Activated CD4-positive, alpha-beta memory T cell treated with anti-CD3 and anti-CD28 coated beads for 36 hours (primary cell): ENCODE data around the gene SPEM2. TPM values are rescaled to one million over a fixed set of nuclear protein-coding genes. Genes with fewer than 3 reads are reported as not detected.

ENCODE experiments used
- CTCF ChIA-PET: fragments of 350-600 bp; sonication (Branson Sonifier 250); formaldehyde crosslinking; loops from one replicate; lab custom pipeline; 2021; ENCODE audit warnings: antibody characterized with exemption, inconsistent platforms; lab: Charles Lee
- POLR2A ChIA-PET: fragments of 350-600 bp; sonication (Branson Sonifier 250); formaldehyde crosslinking; loops from one replicate; lab custom pipeline; 2021; ENCODE audit warnings: antibody characterized with exemption; lab: Charles Lee
- DNase-seq: peaks from one replicate; pipeline ENCODE4 v3.0.0-alpha.2; 2020
- H3K27ac Mint-ChIP-seq: one replicate; pipeline ENCODE4 v1.8.0; 2021; ENCODE audit warnings: mixed read lengths
- H3K27me3 Mint-ChIP-seq: one replicate; pipeline ENCODE4 v1.8.0; 2021; ENCODE audit warnings: mixed read lengths
- H3K36me3 Mint-ChIP-seq: one replicate; pipeline ENCODE4 v1.8.0; 2021; ENCODE audit warnings: mixed read lengths
- H3K4me1 Mint-ChIP-seq: one replicate; pipeline ENCODE4 v1.8.0; 2021; ENCODE audit warnings: low read depth, mixed read lengths
- H3K4me3 Mint-ChIP-seq: one replicate; pipeline ENCODE4 v1.8.0; 2021; ENCODE audit warnings: mild to moderate bottlenecking, mixed read lengths
- H3K9me3 Mint-ChIP-seq: one replicate; pipeline ENCODE4 v1.8.0; 2021; ENCODE audit warnings: mixed read lengths
- intact Hi-C: fragments of 100-400 bp; cut with micrococcal nuclease; formaldehyde crosslinking; loops from one replicate; pipeline ENCODE4 v1.15.1; 2023
- total RNA-seq, 2 experiments: library from RNA; stranded (reverse); gene quantifications; one replicate each; pipeline ENCODE4 v1.2.3, GENCODE V29; 2021

The SPEM2 gene
- total RNA-seq, 2 experiments from 2014 or later: not detected

DNA sequence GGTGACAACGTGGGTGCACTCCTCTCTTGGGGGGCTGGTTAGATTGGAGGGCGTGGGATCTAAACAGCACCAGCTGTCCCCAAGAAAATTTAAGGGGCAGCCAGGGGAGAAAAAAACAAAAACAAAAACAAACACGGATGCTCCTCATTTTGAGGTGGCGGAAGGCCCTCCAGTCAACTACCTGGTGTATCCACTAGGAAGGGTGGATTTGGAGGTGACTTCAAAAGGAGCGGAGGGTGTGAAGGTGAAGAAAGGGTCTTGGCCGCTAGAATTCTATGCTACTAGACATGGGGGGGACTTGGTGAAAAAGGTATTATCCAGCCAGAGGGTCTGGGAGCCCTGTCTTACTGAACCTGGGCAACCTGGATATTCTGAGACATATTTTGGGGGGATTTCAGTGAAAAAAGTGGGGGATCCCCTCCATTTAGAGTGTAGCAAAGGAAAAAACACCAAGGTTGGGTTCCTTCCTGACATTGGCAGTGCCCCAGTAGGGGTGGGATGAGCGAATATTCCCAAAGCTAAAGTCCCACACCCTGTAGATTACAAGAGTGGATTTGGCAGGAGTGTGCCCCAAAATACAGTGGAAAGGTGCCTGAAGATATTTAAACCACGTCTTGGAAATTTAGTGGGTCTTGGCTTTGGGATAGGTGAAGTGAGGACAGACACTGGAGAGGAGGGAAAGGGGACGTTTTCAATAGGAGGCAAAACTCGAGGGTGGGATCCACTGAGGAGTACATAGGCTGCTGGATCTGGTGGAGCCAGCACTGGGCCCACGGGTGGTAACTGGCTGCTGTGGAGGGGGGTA lies 13.4 kb downstream of the SPEM2 start:
- H3K4me1 Mint-ChIP-seq: peaks cover 43% of the 10 kb centered on the region
- H3K4me3 Mint-ChIP-seq: peak overlapping the region; percentile 66
- peaks cover 6% of the 10 kb centered on the region for H3K36me3 Mint-ChIP-seq
- CTCF ChIA-PET: interaction anchor here (1.7 to 5.0 kb wide), 5 partner anchors 16 to 123 kb away, joined by 7 to 71 read pairs (median 54); partner anchors contain the start of genes SENP3, TMEM95 and ZBTB4
- no peaks in the 10 kb centered on the region for H3K9me3 Mint-ChIP-seq
- H3K27ac Mint-ChIP-seq: no peak overlapping the region
- H3K27me3 Mint-ChIP-seq: peaks cover 38% of the 10 kb centered on the region
- POLR2A ChIA-PET: interaction anchor here (0.9 kb wide), 1 partner anchor 83 kb away, joined by 4 read pairs; no protein-coding TSS in a partner anchor
- intact Hi-C loops: loop anchor here (5.0 to 10.0 kb wide), 3 partner anchors 107 to 686 kb away; partner anchors contain the start of genes CTDNEP1, ELP5 and HES7
- DNase-seq: no peak

DNA sequence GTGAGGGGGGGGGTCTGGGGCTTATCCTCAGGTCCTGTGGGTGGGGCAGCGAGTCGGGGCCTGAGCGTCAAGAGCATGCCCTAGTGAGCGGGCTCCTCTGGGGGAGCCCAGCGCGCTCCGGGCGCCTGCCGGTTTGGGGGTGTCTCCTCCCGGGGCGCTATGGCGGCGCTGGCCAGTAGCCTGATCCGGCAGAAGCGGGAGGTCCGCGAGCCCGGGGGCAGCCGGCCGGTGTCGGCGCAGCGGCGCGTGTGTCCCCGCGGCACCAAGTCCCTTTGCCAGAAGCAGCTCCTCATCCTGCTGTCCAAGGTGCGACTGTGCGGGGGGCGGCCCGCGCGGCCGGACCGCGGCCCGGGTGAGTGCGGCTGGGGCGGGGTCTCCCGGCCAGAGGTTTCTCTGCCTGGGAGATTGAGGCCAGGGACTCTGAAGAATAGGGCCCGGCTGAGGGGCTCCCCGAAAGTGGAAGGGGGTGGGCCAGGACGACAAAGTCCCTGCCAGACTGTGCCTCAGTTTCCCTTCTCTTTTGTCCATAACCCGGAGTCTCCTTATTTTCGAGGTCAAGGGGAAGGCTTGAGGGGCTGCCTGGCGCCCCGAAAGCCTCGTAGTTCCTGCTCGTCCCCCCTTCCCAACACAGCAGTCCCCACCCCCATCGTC lies 14.2 kb downstream of the SPEM2 start, which contains the start of gene FGF11:
FGF11 (plus strand) TSS at position 51 of the 651 bp plus-strand sequence; CDS start at position 160, 109 bp downstream.
- Mint-ChIP-seq H3K27ac (no peak within 1 kb of the TSS), H3K27me3 (peaks cover 42% of the 10 kb centered on the region)
- DNase-seq: no peak

GRCh38 chr17:7440113-7440833 lies 14.9 kb downstream of the SPEM2 start:
- ChIA-PET POLR2A (interaction anchor here (0.6 to 0.9 kb wide), 3 partner anchors 175 to 248 kb away, joined by 3 to 4 read pairs (median 3); partner anchors contain the start of genes TP53 and WRAP53), CTCF (interaction anchor here (0.9 to 1.7 kb wide), 3 partner anchors 84 to 121 kb away, joined by 3 to 8 read pairs (median 7); partner anchors contain the start of gene SENP3)
- DNase-seq: peak; percentile 59
- peaks cover 46% of the 10 kb centered on the region for H3K27me3 Mint-ChIP-seq
- H3K4me3 Mint-ChIP-seq: peak overlapping the region; percentile 66
- peaks cover 45% of the 10 kb centered on the region for H3K4me1 Mint-ChIP-seq
- no peaks in the 10 kb centered on the region for H3K9me3 Mint-ChIP-seq
- H3K27ac Mint-ChIP-seq: no peak overlapping the region
- intact Hi-C loops: no loop called here
- H3K36me3 Mint-ChIP-seq: peaks cover 6% of the 10 kb centered on the region

More for the DNA sequence above, 14.2 kb downstream of the SPEM2 start, which contains the start of gene FGF11:
- CTCF ChIA-PET: interaction anchor here (1.6 to 1.7 kb wide), 2 partner anchors 84 to 121 kb away, joined by 7 to 8 read pairs; partner anchors contain the start of gene SENP3
- peaks cover 6% of the 10 kb centered on the region for H3K36me3 Mint-ChIP-seq
- POLR2A ChIA-PET: interaction anchor here (0.9 kb wide), 1 partner anchor 248 kb away, joined by 3 read pairs; the partner anchor contains the start of gene TP53
- H3K4me3 Mint-ChIP-seq: peak within 1 kb of the TSS; percentile 66
- H3K4me1 Mint-ChIP-seq: peaks cover 43% of the 10 kb centered on the region
- no peaks in the 10 kb centered on the region for H3K9me3 Mint-ChIP-seq
- intact Hi-C loops: loop anchor here (5.0 to 10.0 kb wide), 3 partner anchors 107 to 685 kb away; partner anchors contain the start of genes CTDNEP1, ELP5 and HES7

DNA sequence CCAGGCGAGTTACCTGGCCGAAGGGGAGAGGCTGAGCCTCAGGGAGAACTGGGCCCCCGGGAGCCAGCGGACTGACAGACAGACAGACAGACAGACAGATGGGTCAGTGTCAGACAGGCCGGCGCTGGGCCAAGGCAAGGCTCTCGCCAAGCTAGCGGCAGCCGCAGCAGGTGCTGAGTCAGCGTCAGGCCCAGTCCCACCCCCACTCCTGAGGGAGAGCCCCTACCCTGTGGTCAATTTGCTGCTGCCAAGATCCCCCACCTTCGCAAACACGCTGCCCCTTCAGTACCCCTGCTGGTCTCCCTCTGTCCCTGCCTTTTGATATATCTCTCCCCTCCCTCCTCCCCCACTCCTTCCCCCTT lies 15.4 kb downstream of the SPEM2 start:
- H3K36me3 Mint-ChIP-seq: peaks cover 6% of the 10 kb centered on the region
- H3K4me3 Mint-ChIP-seq: no peak overlapping the region
- no peak overlapping the region for H3K27ac Mint-ChIP-seq
- intact Hi-C loops: no loop called here
- DNase-seq: peak; percentile 42
- ChIA-PET POLR2A (interaction anchor here (0.6 to 0.7 kb wide), 2 partner anchors 175 to 248 kb away, joined by 3 to 4 read pairs; partner anchors contain the start of gene WRAP53), CTCF (interaction anchor here (0.6 to 1.7 kb wide), 6 partner anchors 12 to 120 kb away, joined by 3 to 8 read pairs (median 4); partner anchors contain the start of genes NEURL4 and SENP3)
- no peaks in the 10 kb centered on the region for H3K9me3 Mint-ChIP-seq
- H3K27me3 Mint-ChIP-seq: peaks cover 52% of the 10 kb centered on the region
- peaks cover 49% of the 10 kb centered on the region for H3K4me1 Mint-ChIP-seq

DNA sequence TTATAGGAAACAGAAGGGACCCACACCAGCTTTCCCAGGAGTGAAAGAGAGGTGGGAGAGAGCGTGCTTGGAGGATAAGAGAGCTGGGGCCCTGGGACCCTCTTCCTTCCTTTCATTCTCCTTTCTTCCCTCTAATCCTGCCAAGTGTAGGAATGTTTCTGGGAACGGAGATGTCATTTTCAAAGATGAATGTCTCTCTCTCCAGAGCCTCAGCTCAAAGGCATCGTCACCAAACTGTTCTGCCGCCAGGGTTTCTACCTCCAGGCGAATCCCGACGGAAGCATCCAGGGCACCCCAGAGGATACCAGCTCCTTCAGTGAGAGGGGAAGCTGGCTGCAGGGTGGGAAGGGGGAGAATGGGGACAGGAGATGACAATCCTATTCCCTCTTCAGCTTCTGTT lies 15.8 kb downstream of the SPEM2 start:
- Mint-ChIP-seq H3K27me3 (peaks cover 54% of the 10 kb centered on the region), H3K27ac (no peak overlapping the region), H3K36me3 (peaks cover 6% of the 10 kb centered on the region), H3K4me3 (no peak overlapping the region), H3K9me3 (no peaks in the 10 kb centered on the region), H3K4me1 (peaks cover 48% of the 10 kb centered on the region)
- ChIA-PET POLR2A (interaction anchor here (0.6 kb wide), 1 partner anchor 174 kb away, joined by 4 read pairs; no protein-coding TSS in a partner anchor), CTCF (interaction anchor here (0.6 to 1.6 kb wide), 5 partner anchors 11 to 120 kb away, joined by 3 to 8 read pairs (median 3); partner anchors contain the start of genes NEURL4 and SENP3)
- intact Hi-C loops: no loop called here
- no peak for DNase-seq

GRCh38 chr17:7442142-7442541 lies 16.7 kb downstream of the SPEM2 start:
- H3K4me1 Mint-ChIP-seq: peaks cover 45% of the 10 kb centered on the region
- H3K36me3 Mint-ChIP-seq: peaks cover 4% of the 10 kb centered on the region
- no peak overlapping the region for H3K27ac Mint-ChIP-seq
- DNase-seq: no peak
- H3K4me3 Mint-ChIP-seq: no peak overlapping the region
- CTCF ChIA-PET: interaction anchor here (1.4 kb wide), 1 partner anchor 13 kb away, joined by 4 read pairs; no protein-coding TSS in a partner anchor
- POLR2A ChIA-PET: interaction anchor here (0.8 kb wide), 1 partner anchor 105 kb away, joined by 3 read pairs; no protein-coding TSS in a partner anchor
- intact Hi-C loops: no loop called here
- H3K9me3 Mint-ChIP-seq: no peaks in the 10 kb centered on the region
- peaks cover 57% of the 10 kb centered on the region for H3K27me3 Mint-ChIP-seq

DNA sequence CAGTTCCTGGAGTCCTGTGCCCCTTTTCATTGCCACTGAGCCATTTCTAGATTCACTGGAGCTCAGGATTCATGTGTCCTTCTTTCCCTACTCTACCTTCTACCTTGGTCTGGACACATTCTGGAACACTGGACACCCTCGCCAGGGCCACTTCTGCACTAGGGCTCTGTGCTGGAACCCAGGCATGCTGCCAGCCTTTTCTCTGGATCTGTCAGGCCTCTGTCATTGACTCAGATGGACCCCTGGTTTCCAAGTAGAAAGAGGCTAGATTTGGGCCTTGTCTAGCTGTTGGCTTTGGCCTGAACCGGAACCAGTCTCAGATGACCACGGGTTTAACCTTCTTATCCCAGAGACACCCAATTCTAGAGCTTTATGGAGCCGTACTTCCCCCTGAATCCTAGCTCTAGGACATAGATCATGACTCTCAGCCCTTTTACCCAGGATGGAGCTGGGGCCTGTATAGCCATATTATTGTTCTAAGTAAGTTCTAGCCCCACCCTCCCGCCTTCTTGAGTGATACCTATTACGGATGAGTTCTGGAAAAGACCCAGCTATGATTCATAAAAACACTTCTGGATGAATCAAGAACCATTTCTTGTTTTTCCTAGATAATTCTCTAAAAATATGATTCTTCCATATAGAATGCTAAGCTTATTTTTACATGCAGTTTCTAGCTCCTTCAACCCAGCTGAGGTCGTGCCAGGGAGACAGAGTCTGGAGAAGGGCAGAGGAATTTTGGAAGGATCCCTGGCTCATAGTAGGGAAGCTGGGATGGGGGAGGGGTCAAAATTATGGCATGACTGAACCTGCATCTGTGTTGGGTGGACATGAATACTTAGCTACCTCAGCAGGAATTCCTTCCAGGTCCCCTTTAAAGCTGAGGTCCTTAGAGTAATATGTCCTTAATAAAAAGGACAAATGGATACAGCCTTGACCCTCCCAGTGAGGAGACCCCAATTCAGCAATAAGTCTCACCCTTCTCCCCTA lies 18.4 kb downstream of the SPEM2 start:
- POLR2A ChIA-PET: interaction anchor here (0.6 to 1.2 kb wide), 2 partner anchors 8 to 129 kb away, joined by 3 read pairs; partner anchors contain the start of gene TMEM102
- intact Hi-C loops: no loop called here

GRCh38 chr17:7444682-7445618 lies 19.5 kb downstream of the SPEM2 start, which contains the start of gene CHRNB1:
CHRNB1 (plus strand) TSS chr17:7445061; CDS start chr17:7445128, 67 bp downstream.
- Mint-ChIP-seq H3K9me3 (no peaks in the 10 kb centered on the region), H3K36me3 (peaks cover 4% of the 10 kb centered on the region), H3K27me3 (peaks cover 51% of the 10 kb centered on the region), H3K4me1 (peaks cover 29% of the 10 kb centered on the region), H3K4me3 (peak within 1 kb of the TSS; percentile 53), H3K27ac (no peak within 1 kb of the TSS)
- peak; percentile 13 for DNase-seq
- intact Hi-C loops: loop anchor here (1.0 kb wide), 1 partner anchor 10 kb away; no protein-coding TSS in a partner anchor
- ChIA-PET POLR2A (interaction anchor here (1.2 kb wide), 1 partner anchor 9 kb away, joined by 3 read pairs; the partner anchor contains the start of gene TMEM102), CTCF (interaction anchor here (0.9 to 4.2 kb wide), 4 partner anchors 9 to 89 kb away, joined by 4 to 19 read pairs (median 5); partner anchors contain the start of gene TMEM102)

More for the DNA sequence above, 18.4 kb downstream of the SPEM2 start:
- no peak for DNase-seq
- peaks cover 3% of the 10 kb centered on the region for H3K36me3 Mint-ChIP-seq
- H3K27ac Mint-ChIP-seq: no peak overlapping the region
- H3K27me3 Mint-ChIP-seq: peaks cover 55% of the 10 kb centered on the region
- CTCF ChIA-PET: interaction anchor here (0.6 to 4.2 kb wide), 6 partner anchors 8 to 117 kb away, joined by 3 to 19 read pairs (median 4); partner anchors contain the start of gene TMEM102
- H3K9me3 Mint-ChIP-seq: no peaks in the 10 kb centered on the region
- H3K4me1 Mint-ChIP-seq: peaks cover 35% of the 10 kb centered on the region
- no peak overlapping the region for H3K4me3 Mint-ChIP-seq

DNA sequence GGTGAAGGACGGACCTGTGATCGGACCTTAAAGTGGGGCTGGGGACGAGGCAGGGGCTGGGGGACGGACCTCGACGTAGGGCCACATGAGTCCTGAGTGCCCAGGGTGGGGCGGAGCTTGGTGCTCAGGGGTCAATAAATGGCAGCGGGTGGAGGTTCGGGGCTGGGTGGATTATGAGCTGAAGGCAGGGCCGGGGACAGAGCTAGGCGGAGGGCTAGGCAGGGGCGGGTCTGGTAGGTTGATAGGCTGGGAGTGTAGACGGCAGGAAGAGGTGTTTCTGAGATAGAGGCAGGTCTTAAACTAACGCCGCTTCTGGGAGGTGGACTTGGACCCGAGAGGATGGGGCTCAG lies 20.2 kb downstream of the SPEM2 start:
- ChIA-PET POLR2A (interaction anchor here (0.6 to 0.7 kb wide), 3 partner anchors 9 to 408 kb away, joined by 3 read pairs; no protein-coding TSS in a partner anchor), CTCF (interaction anchor here (1.2 to 4.2 kb wide), 3 partner anchors 9 to 89 kb away, joined by 4 to 19 read pairs (median 5); partner anchors contain the start of gene TMEM102)
- peak; percentile 48 for DNase-seq
- intact Hi-C loops: loop anchor here (1.0 kb wide), 1 partner anchor 10 kb away; no protein-coding TSS in a partner anchor
- peaks cover 4% of the 10 kb centered on the region for H3K36me3 Mint-ChIP-seq
- no peak overlapping the region for H3K27ac Mint-ChIP-seq
- H3K4me1 Mint-ChIP-seq: peaks cover 24% of the 10 kb centered on the region
- H3K9me3 Mint-ChIP-seq: no peaks in the 10 kb centered on the region
- peak overlapping the region; percentile 53 for H3K4me3 Mint-ChIP-seq
- peaks cover 46% of the 10 kb centered on the region for H3K27me3 Mint-ChIP-seq
